Activated CD4-positive, alpha-beta T cell treated with anti-CD3 and anti-CD28 coated beads, Interleukin-2, Interleukin-6, amounts not matched to agents 100 ng/mL and 50 ng/mL, durations not matched to agents 16 hours and 8 hours (primary cell): Measurements from ENCODE around the gene UGDH.
"Not testable (repeated sequence)": the region's sequence is repeated elsewhere in the genome, so short reads cannot be mapped to it uniquely, and the experiment has no call there.

ENCODE experiments used
- DNase-seq: peaks from one replicate; pipeline ENCODE4 v3.0.0-alpha.2; 2020

UGDH gene

GRCh38 chr4:39528061-39528465, 824 bp upstream of the UGDH start:
- no peak for DNase-seq

GRCh38 chr4:39526765-39527295, 409 bp downstream of the UGDH start:
- peak; percentile 29 for DNase-seq

- DNase-seq = no peak
Observed at GRCh38 chr4:39525822-39526690, 1.2 kb downstream of the UGDH start.

- no peak for DNase-seq
Observed at GRCh38 chr4:39524161-39524957, 2.9 kb downstream of the UGDH start.

GRCh38 chr4:39522068-39522467, 5.2 kb downstream of the UGDH start:
- DNase-seq = no peak

- no peak for DNase-seq
Observed at GRCh38 chr4:39521253-39521919, 5.9 kb downstream of the UGDH start.

- DNase-seq = no peak
Observed at GRCh38 chr4:39518484-39518883, 8.8 kb downstream of the UGDH start.

- DNase-seq = no peak
Observed at GRCh38 chr4:39516407-39516966, 10.8 kb downstream of the UGDH start.

- not testable (repeated sequence) for DNase-seq
Observed at GRCh38 chr4:39515669-39516401, 11.4 kb downstream of the UGDH start.

GRCh38 chr4:39514888-39515401, 12.3 kb downstream of the UGDH start:
- no peak for DNase-seq

- not testable (repeated sequence) for DNase-seq
Observed at GRCh38 chr4:39514266-39514665, 13.0 kb downstream of the UGDH start.

GRCh38 chr4:39510348-39510929, 16.8 kb downstream of the UGDH start:
- DNase-seq = no peak

GRCh38 chr4:39505581-39505980, 21.7 kb downstream of the UGDH start:
- no peak for DNase-seq

GRCh38 chr4:39504538-39504937, 22.7 kb downstream of the UGDH start:
- DNase-seq = no peak

GRCh38 chr4:39502664-39503035, 24.6 kb downstream of the UGDH start:
- not testable (repeated sequence) for DNase-seq

GRCh38 chr4:39502019-39502663, 25.1 kb downstream of the UGDH start:
- DNase-seq = no peak

- DNase-seq = no peak
Observed at GRCh38 chr4:39498727-39499020, 28.6 kb downstream of the UGDH start.

- no peak for DNase-seq
Observed at GRCh38 chr4:39497909-39498726, 29.1 kb downstream of the UGDH start.

GRCh38 chr4:39495446-39496213, 31.6 kb downstream of the UGDH start:
- DNase-seq = no peak
